Measurements from ENCODE around the gene CROCC2. TPM values are rescaled to one million over a fixed set of nuclear protein-coding genes. Genes with fewer than 3 reads are reported as not detected.

The CROCC2 gene
- total and polyA plus RNA-seq, 4 donors, result 1.3 to 17.4 (median 4.4) TPM

GRCh38 chr2:240871071-240871958 lies 34.8 kb upstream of the CROCC2 start:
- WGBS, 2 donors, result 88 to 95% methylated on average over 14 to 16 of the region's 16 CpGs

GRCh38 chr2:240872317-240873097 lies 33.6 kb upstream of the CROCC2 start:
- Histone ChIP-seq H3K9me3 (ENCODE audit: control insufficient read depth in 4 of 4, insufficient read depth in 3 of 4, low read length in 3 of 4) (no peaks in the 10 kb centered on the region), H3K27me3 (ENCODE audit: control insufficient read depth in 3 of 3, insufficient read depth in 3 of 3, low read length in 2 of 3) (no peaks in the 10 kb centered on the region), H3K27ac (ENCODE audit: low read depth in 1 of 2, low read length in 1 of 2) (no peak overlapping the region), H3K36me3 (ENCODE audit: control insufficient read depth in 4 of 4, insufficient read depth in 4 of 4, low read length in 4 of 4) (no peaks in the 10 kb centered on the region), H3K4me3 (no peak overlapping the region), H3K9ac (ENCODE audit: insufficient read depth in 1 of 2, low read length in 2 of 2) (no peak overlapping the region), H3K4me1 (ENCODE audit: control insufficient read depth in 5 of 5, insufficient read depth in 5 of 5, low read length in 5 of 5) (peaks cover 0 to 20% (median 0%) of the 10 kb centered on the region in 5 donors)
- ATAC-seq (ENCODE audit: insufficient read depth, low FRiP score) (no peak), DNase-seq (no peak)
- TF ChIP-seq CTCF (IDR thresholded peaks at IDR 0.05; ENCODE audit: control extremely low read depth, extremely low read depth), result no peak
- 88 to 94% methylated on average over 15 to 17 of the region's 17 CpGs for WGBS, 2 donors

More at GRCh38 chr2:240871071-240871958, 34.8 kb upstream of the CROCC2 start:
- Histone ChIP-seq H3K36me3 (ENCODE audit: control insufficient read depth in 4 of 4, insufficient read depth in 4 of 4, low read length in 4 of 4) (no peaks in the 10 kb centered on the region), H3K4me1 (ENCODE audit: control insufficient read depth in 5 of 5, insufficient read depth in 5 of 5, low read length in 5 of 5) (peaks cover 0 to 16% (median 0%) of the 10 kb centered on the region in 5 donors), H3K4me3 (no peak overlapping the region), H3K9ac (ENCODE audit: insufficient read depth in 1 of 2, low read length in 2 of 2) (no peak overlapping the region), H3K9me3 (ENCODE audit: control insufficient read depth in 4 of 4, insufficient read depth in 3 of 4, low read length in 3 of 4) (no peaks in the 10 kb centered on the region), H3K27me3 (ENCODE audit: control insufficient read depth in 3 of 3, insufficient read depth in 3 of 3, low read length in 2 of 3) (no peaks in the 10 kb centered on the region), H3K27ac (ENCODE audit: low read depth in 1 of 2, low read length in 1 of 2) (no peak overlapping the region)
- no peak for TF ChIP-seq CTCF (IDR thresholded peaks at IDR 0.05; ENCODE audit: control extremely low read depth, extremely low read depth)
- ATAC-seq (ENCODE audit: insufficient read depth, low FRiP score) (no peak), DNase-seq (no peak)

DNA sequence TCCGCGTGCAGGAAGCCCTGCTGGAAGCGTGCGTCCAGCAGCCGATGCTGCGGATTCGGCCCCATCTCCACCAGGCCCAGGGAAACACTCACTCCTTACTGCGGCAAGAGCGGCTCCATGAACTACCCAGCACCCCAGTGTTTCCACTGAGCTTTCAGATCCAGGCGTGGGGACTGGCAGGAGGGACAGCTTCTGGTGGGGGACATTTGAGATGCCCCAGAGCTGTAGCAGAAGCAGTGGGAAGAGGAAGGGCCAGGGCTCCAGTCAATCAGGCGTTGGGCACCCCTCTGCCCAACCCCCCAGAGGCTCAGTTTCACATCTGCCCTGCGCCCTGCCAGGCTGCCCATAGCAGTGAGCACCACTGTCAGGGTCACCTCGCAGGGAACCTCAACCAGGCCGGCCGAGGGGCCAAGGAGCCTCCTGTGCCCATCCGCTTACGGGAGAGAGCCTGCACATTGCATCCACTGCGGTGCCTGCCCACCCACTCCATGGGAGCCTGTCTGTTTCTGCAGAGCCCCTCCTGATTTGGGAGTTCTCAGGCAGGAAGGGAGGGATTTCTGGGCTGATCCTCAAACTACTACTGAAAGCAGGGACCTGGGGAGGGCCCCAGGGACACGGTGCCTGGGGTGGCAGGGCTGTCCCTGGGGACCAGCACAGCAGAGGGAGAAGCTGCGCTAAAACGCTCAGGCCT lies 32.9 kb upstream of the CROCC2 start:
- no peak overlapping the region for H3K9ac ChIP-seq (ENCODE audit: insufficient read depth in 1 of 2, low read length in 2 of 2)
- no peak overlapping the region for H3K27ac ChIP-seq (ENCODE audit: low read depth in 1 of 2, low read length in 1 of 2)
- WGBS, 2 donors, result 95 to 97% methylated on average over 21 of the region's 21 CpGs
- no peak for TF ChIP-seq CTCF (IDR thresholded peaks at IDR 0.05; ENCODE audit: control extremely low read depth, extremely low read depth)
- no peak for ATAC-seq (ENCODE audit: insufficient read depth, low FRiP score)
- H3K4me1 ChIP-seq (ENCODE audit: control insufficient read depth in 5 of 5, insufficient read depth in 5 of 5, low read length in 5 of 5), result peaks cover 0 to 20% (median 0%) of the 10 kb centered on the region in 5 donors
- DNase-seq, result no peak
- H3K36me3 ChIP-seq (ENCODE audit: control insufficient read depth in 4 of 4, insufficient read depth in 4 of 4, low read length in 4 of 4), result no peaks in the 10 kb centered on the region
- no peak overlapping the region for H3K4me3 ChIP-seq
- H3K9me3 ChIP-seq (ENCODE audit: control insufficient read depth in 4 of 4, insufficient read depth in 3 of 4, low read length in 3 of 4), result no peaks in the 10 kb centered on the region
- no peaks in the 10 kb centered on the region for H3K27me3 ChIP-seq (ENCODE audit: control insufficient read depth in 3 of 3, insufficient read depth in 3 of 3, low read length in 2 of 3)

Data from lung (tissue), 12 donors.